IMR-90 (cell line): Measurements from ENCODE around the gene NR1H2. TPM values are rescaled to one million over a fixed set of nuclear protein-coding genes. Genes with fewer than 3 reads are reported as not detected.
"Not testable (repeated sequence)": the region's sequence is repeated elsewhere in the genome, so short reads cannot be mapped to it uniquely, and the experiment has no call there.

Source experiments
- ATAC-seq: fragments of 200-7000 bp; cut with Tn5 transposase; 2 replicates; pipeline ENCODE4 v1.9.1; 2020; ENCODE audit warnings: low read depth, mild to moderate bottlenecking, moderate library complexity
- BruUV-seq: library from RNA; stranded (reverse); fragments of 400-500 nt; replicated peaks from 2 replicates; lab custom pipeline; 2021; lab: Mats Ljungman, UMichigan
- CTCF ChIA-PET: fragments of 300-600 bp; formaldehyde crosslinking; extraction: SDS; loops from one replicate; lab custom pipeline; 2021; ENCODE audit warnings: antibody characterized with exemption; lab: Yijun Ruan, JAX
- POLR2A ChIA-PET: fragments of 300-600 bp; sonication (Branson Sonifier 250); formaldehyde crosslinking; loops from one replicate; lab custom pipeline; 2022; ENCODE audit warnings: antibody characterized with exemption; ENCODE audit not compliant: unreplicated experiment; lab: Charles Lee
- DNase-seq: peaks from one replicate; pipeline ENCODE4 v3.0.0; 2013
- H2AFZ ChIP-seq: replicated peaks from 2 replicates; pipeline ENCODE3; 2013; ENCODE audit warnings: low read length, mild to moderate bottlenecking; ENCODE audit not compliant: poor library complexity
- H2AK5ac ChIP-seq: 2 replicates; pipeline ENCODE4 v1.6.1; 2013; ENCODE audit warnings: low read depth, low read length, inconsistent platforms
- H2AK9ac ChIP-seq: replicated peaks from 2 replicates; pipeline ENCODE3; 2013; ENCODE audit warnings: mild to moderate bottlenecking, low read depth, low read length, moderate library complexity; ENCODE audit not compliant: poor library complexity
- H2BK120ac ChIP-seq: 2 replicates; pipeline ENCODE4 v1.6.1; 2013; ENCODE audit warnings: low read depth, low read length, inconsistent platforms
- H2BK15ac ChIP-seq: 3 replicates; pipeline ENCODE4 v1.6.1; 2013; ENCODE audit warnings: low read depth, low read length, inconsistent platforms
- H2BK20ac ChIP-seq: 2 replicates; pipeline ENCODE4 v1.6.1; 2013; ENCODE audit warnings: low read depth, mild to moderate bottlenecking, inconsistent platforms, low read length, moderate library complexity
- H2BK5ac ChIP-seq: 2 replicates; pipeline ENCODE4 v1.6.1; 2013; ENCODE audit warnings: mild to moderate bottlenecking, low read depth, low read length, inconsistent platforms; ENCODE audit not compliant: poor library complexity, severe bottlenecking
- H3K14ac ChIP-seq: replicated peaks from 2 replicates; pipeline ENCODE4 v1.6.1; 2013; ENCODE audit warnings: low read depth, low read length, inconsistent platforms
- H3K18ac ChIP-seq: 2 replicates; pipeline ENCODE4 v1.6.1; 2013; ENCODE audit warnings: low read depth, low read length, control low read depth
- H3K23ac ChIP-seq: 2 replicates; pipeline ENCODE4 v1.6.1; 2013; ENCODE audit warnings: low read depth, low read length, inconsistent platforms
- H3K27ac ChIP-seq: 2 replicates; pipeline ENCODE4 v1.5.1; 2013; ENCODE audit warnings: mild to moderate bottlenecking, control low read depth, low read length; ENCODE audit not compliant: insufficient read depth
- H3K27me3 ChIP-seq: 2 replicates; pipeline ENCODE4 v1.6.1; 2013; ENCODE audit warnings: low read length; ENCODE audit not compliant: control insufficient read depth, insufficient read depth
- H3K36me3 ChIP-seq: 2 replicates; pipeline ENCODE4 v1.6.1; 2013; ENCODE audit warnings: low read length, mixed read lengths; ENCODE audit not compliant: control insufficient read depth, insufficient read depth
- H3K4ac ChIP-seq: 2 replicates; pipeline ENCODE4 v1.6.1; 2013; ENCODE audit warnings: low read depth, low read length, inconsistent platforms
- H3K4me1 ChIP-seq: 2 replicates; pipeline ENCODE4 v1.6.1; 2013; ENCODE audit warnings: low read length, mixed read lengths; ENCODE audit not compliant: control insufficient read depth, insufficient read depth
- H3K4me2 ChIP-seq: 2 replicates; pipeline ENCODE4 v1.6.1; 2013; ENCODE audit warnings: low read depth, mild to moderate bottlenecking, control low read depth, low read length, moderate library complexity
- H3K4me3 ChIP-seq: 2 replicates; pipeline ENCODE4 v1.5.1; 2013; ENCODE audit warnings: low read depth, mild to moderate bottlenecking, control low read depth, low read length, moderate library complexity; ENCODE audit not compliant: insufficient read depth
- H3K56ac ChIP-seq: 2 replicates; pipeline ENCODE4 v1.6.1; 2013; ENCODE audit warnings: low read length, inconsistent platforms; ENCODE audit not compliant: insufficient read depth; ENCODE audit errors: extremely low read depth
- H3K79me1 ChIP-seq, 2 experiments: 2 replicates each; pipeline ENCODE4 v1.6.1; 2013; ENCODE audit warnings: low read length in 2 of 2, inconsistent platforms in 1 of 2, low read depth in 1 of 2
- H3K9ac ChIP-seq: 2 replicates; pipeline ENCODE4 v1.6.1; 2013; ENCODE audit warnings: low read depth, low read length, control low read depth
- H3K9me1 ChIP-seq: 2 replicates; pipeline ENCODE4 v1.6.1; 2013; ENCODE audit warnings: low read length, inconsistent platforms; ENCODE audit not compliant: insufficient read depth
- H3K9me3 ChIP-seq: 2 replicates; pipeline ENCODE4 v1.6.1; 2013; ENCODE audit warnings: low read length; ENCODE audit not compliant: control insufficient read depth, insufficient read depth
- H4K20me1 ChIP-seq: 2 replicates; pipeline ENCODE4 v1.6.1; 2013; ENCODE audit warnings: low read length, inconsistent platforms; ENCODE audit not compliant: insufficient read depth
- H4K5ac ChIP-seq: 2 replicates; pipeline ENCODE4 v1.6.1; 2013; ENCODE audit warnings: mild to moderate bottlenecking, low read depth, low read length, control low read depth
- H4K8ac ChIP-seq, 2 experiments: 2 replicates each; pipeline ENCODE4 v1.6.1; 2013; ENCODE audit warnings: low read depth in 2 of 2, low read length in 2 of 2, control low read depth in 1 of 2, inconsistent platforms in 1 of 2
- H4K91ac ChIP-seq: 2 replicates; pipeline ENCODE4 v1.6.1; 2013; ENCODE audit warnings: low read depth, low read length, inconsistent platforms; ENCODE audit not compliant: insufficient read depth
- WGBS, 2 experiments: methylation state at CpG; one replicate each; pipeline versions ENCODE4 v1.1.5 to v1.1.7; 2013; ENCODE audit warnings: missing lambda C conversion rate in 2 of 2; ENCODE audit not compliant: insufficient read length in 1 of 2; ENCODE audit errors: extremely low coverage in 2 of 2; 5-methylcytosine and 5-hydroxymethylcytosine counted together
- dilution Hi-C: fragments of 300-500 bp; cut with HindIII; formaldehyde crosslinking; loops from one replicate; pipeline ENCODE4 v1.14.3; 2018; ENCODE audit warnings: low sequenced_read_pairs; ENCODE audit not compliant: unreplicated experiment
- in situ Hi-C: fragments of 300-500 bp; cut with MboI; formaldehyde crosslinking; loops from 3 replicates; pipeline ENCODE4 v1.14.3; 2019; ENCODE audit warnings: low sequenced_read_pairs, inconsistent platforms, mixed read lengths
- intact Hi-C: fragments of 100-400 bp; cut with micrococcal nuclease; formaldehyde crosslinking; loops from 2 replicates; pipeline ENCODE4 v1.10.0; 2022
- polyA plus RNA-seq, 3 experiments: library from polyadenylated mRNA; depleted of rRNA; stranded (reverse); fragments of >200 nt; gene quantifications; 2 replicates each; pipeline ENCODE4 v1.2.3, GENCODE V29; 2012; ENCODE audit warnings: low replicate concordance in 1 of 3
- total RNA-seq: library from RNA; depleted of rRNA; stranded (reverse); fragments of >200 nt; gene quantifications from 2 replicates; pipeline ENCODE4 v1.2.3, GENCODE V29; 2012

Gene NR1H2
- total and polyA plus RNA-seq, 2 of the 4 experiments (the other 2 are of a cell fraction) = 37.8 to 48.4 TPM

GRCh38 chr19:50390295-50390694, 14.0 kb downstream of the NR1H2 start:
- dilution Hi-C loops, H3K23ac ChIP-seq, H3K4me3 ChIP-seq, H3K9me1 ChIP-seq, H2BK120ac ChIP-seq, H2AK5ac ChIP-seq, H2BK15ac ChIP-seq, H2BK5ac ChIP-seq, H3K4me2 ChIP-seq, H3K18ac ChIP-seq, H3K14ac ChIP-seq, intact Hi-C loops, H4K20me1 ChIP-seq, H4K5ac ChIP-seq, H3K27ac ChIP-seq, CTCF ChIA-PET, BruUV-seq, POLR2A ChIA-PET, H3K9me3 ChIP-seq, H2AFZ ChIP-seq, H3K56ac ChIP-seq, H3K9ac ChIP-seq, H2AK9ac ChIP-seq, ATAC-seq, H3K27me3 ChIP-seq, DNase-seq, in situ Hi-C loops, H3K4ac ChIP-seq, H3K36me3 ChIP-seq, H4K91ac ChIP-seq, H4K8ac ChIP-seq, H2BK20ac ChIP-seq, H3K4me1 ChIP-seq: not testable (repeated sequence)
- whole genome bisulfite sequencing, 2 experiments = no CpG with 5 or more reads among the region's 3 CpGs
- peaks cover 7 to 33% of the 10 kb centered on the region in 2 experiments for H3K79me1 ChIP-seq

GRCh38 chr19:50390952-50391351, 14.7 kb downstream of the NR1H2 start:
- H3K79me1 ChIP-seq = peaks cover 7 to 27% of the 10 kb centered on the region in 2 experiments
- H2BK15ac ChIP-seq, H3K36me3 ChIP-seq, DNase-seq, H4K5ac ChIP-seq, POLR2A ChIA-PET, H2BK5ac ChIP-seq, intact Hi-C loops, H2AK9ac ChIP-seq, H4K8ac ChIP-seq, H2BK20ac ChIP-seq, H3K4me2 ChIP-seq, H2AK5ac ChIP-seq, H3K9ac ChIP-seq, H2BK120ac ChIP-seq, H3K9me1 ChIP-seq, dilution Hi-C loops, H3K27me3 ChIP-seq, in situ Hi-C loops, H4K20me1 ChIP-seq, H3K14ac ChIP-seq, H3K23ac ChIP-seq, H3K4ac ChIP-seq, H3K56ac ChIP-seq, ATAC-seq, H3K27ac ChIP-seq, H3K4me3 ChIP-seq, H4K91ac ChIP-seq, H2AFZ ChIP-seq, H3K9me3 ChIP-seq, H3K4me1 ChIP-seq, BruUV-seq, CTCF ChIA-PET, H3K18ac ChIP-seq: not testable (repeated sequence)
- WGBS, 2 experiments = 100% methylated on average over 5 of the region's 23 CpGs; no CpG with 5 or more reads in 1 of the 2 experiments
